Fibroblast of lung (primary cell): Measurements from ENCODE around the gene BFSP2. TPM values are rescaled to one million over a fixed set of nuclear protein-coding genes. Genes with fewer than 3 reads are reported as not detected.

Experiments
- DNase-seq, 2 donors: peaks; one replicate each; pipeline versions ENCODE4 v3.0.0 to v3.0.0-alpha.2; 2010; ENCODE audit warnings: low read depth in 2 of 2
- H2AFZ ChIP-seq: 2 replicates; pipeline ENCODE4 v1.5.1; 2012; ENCODE audit warnings: low read length, control low read depth, inconsistent platforms
- H3K27ac ChIP-seq: 2 replicates; pipeline ENCODE4 v1.5.1; 2011; ENCODE audit warnings: low read length, control low read depth; ENCODE audit not compliant: insufficient read depth
- H3K27me3 ChIP-seq: 2 replicates; pipeline ENCODE4 v1.5.1; 2011; ENCODE audit warnings: mild to moderate bottlenecking, low read length; ENCODE audit not compliant: control insufficient read depth, insufficient read depth
- H3K36me3 ChIP-seq: 2 replicates; pipeline ENCODE4 v1.5.1; 2011; ENCODE audit warnings: low read length; ENCODE audit not compliant: control insufficient read depth, insufficient read depth
- H3K4me1 ChIP-seq: 2 replicates; pipeline ENCODE4 v1.5.1; 2011; ENCODE audit warnings: low read length; ENCODE audit not compliant: control insufficient read depth, insufficient read depth; ENCODE audit errors: extremely low read depth
- H3K4me2 ChIP-seq: 2 replicates; pipeline ENCODE4 v1.5.1; 2011; ENCODE audit warnings: low read length, control low read depth; ENCODE audit not compliant: insufficient read depth; ENCODE audit errors: extremely low read depth
- H3K4me3 ChIP-seq, 4 experiments: fragments of 200-600 bp in 1 of 4; sonication (generic) in 1 of 4; replicated peaks in 1 of 4; 2 replicates each; pipeline ENCODE4 v1.5.1; 2011 to 2016; ENCODE audit warnings: low read length in 4 of 4, low read depth in 3 of 4, mild to moderate bottlenecking in 3 of 4, control low read depth in 2 of 4, inconsistent platforms in 1 of 4, mixed read lengths in 1 of 4; ENCODE audit not compliant: insufficient read depth in 1 of 4; ENCODE audit errors: control extremely low read depth in 1 of 4
- H3K79me2 ChIP-seq: 2 replicates; pipeline ENCODE4 v1.5.1; 2012; ENCODE audit warnings: mild to moderate bottlenecking, low read length, inconsistent platforms; ENCODE audit not compliant: control insufficient read depth, insufficient read depth
- H3K9ac ChIP-seq: 2 replicates; pipeline ENCODE4 v1.5.1; 2011; ENCODE audit warnings: mild to moderate bottlenecking, low read length, control low read depth; ENCODE audit not compliant: insufficient read depth
- H3K9me3 ChIP-seq: 2 replicates; pipeline ENCODE4 v1.5.1; 2012; ENCODE audit warnings: low read depth, low read length; ENCODE audit not compliant: control insufficient read depth, insufficient read depth
- H4K20me1 ChIP-seq: 2 replicates; pipeline ENCODE4 v1.5.1; 2011; ENCODE audit warnings: low read length; ENCODE audit not compliant: control insufficient read depth, insufficient read depth; ENCODE audit errors: extremely low read depth
- EZH2 ChIP-seq: IDR thresholded peaks from 2 replicates; pipeline ENCODE4 v1.5.1; 2012; ENCODE audit warnings: low read length, control low read depth, mild to moderate bottlenecking; ENCODE audit errors: missing control alignments
- polyA plus RNA-seq, 2 donors: library from polyadenylated mRNA; depleted of rRNA in 1 of 2; stranded (reverse) in 1 of 2; unstranded in 1 of 2; fragments of >200 nt; gene quantifications; 2 replicates each; pipeline ENCODE4 v1.2.1, GENCODE V29; 2011 to 2012; ENCODE audit warnings: missing spikeins in 1 of 2
- total RNA-seq: library from RNA; depleted of rRNA; stranded (reverse); fragments of >200 nt; gene quantifications from 2 replicates; pipeline ENCODE4 v1.2.1, GENCODE V29; 2014
- TF ChIP-seq, protein P1 (sequence below), 2 donors: IDR thresholded peaks in 1 of 2; conservative IDR thresholded peaks in 1 of 2; 1 replicate in 1 of 2; 2 replicates in 1 of 2; pipeline ENCODE4 v1.5.1; 2011 to 2012; ENCODE audit warnings: low read length in 2 of 2, control low read depth in 1 of 2, inconsistent platforms in 1 of 2, low read depth in 1 of 2, mild to moderate bottlenecking in 1 of 2

The BFSP2 gene
- total and polyA plus RNA-seq, 2 donors (not counting 1 experiment from before 2014, with no cell fraction given), result not detected

DNA sequence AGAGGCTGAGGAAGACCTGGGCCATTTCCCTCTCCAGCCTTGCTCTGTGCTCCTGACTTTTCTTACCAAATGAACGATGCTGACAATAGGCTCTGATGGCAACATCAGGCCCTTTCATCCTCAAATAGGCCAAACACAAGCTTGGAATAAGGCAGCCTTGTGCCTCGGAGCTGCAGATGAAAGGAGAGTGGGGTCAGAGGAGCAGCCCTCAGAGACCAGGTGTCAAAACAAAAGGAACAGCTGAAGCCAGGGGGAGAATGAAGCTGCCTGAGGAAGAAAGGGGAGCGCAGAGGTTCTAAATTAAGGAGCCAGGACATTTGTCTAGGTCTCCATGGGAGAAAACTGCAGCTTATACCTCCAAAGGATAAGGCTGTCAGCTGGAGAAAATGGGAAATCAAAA lies 5.1 kb downstream of the BFSP2 start:
- H3K4me1 ChIP-seq, result peaks cover 6% of the 10 kb centered on the region
- no peaks in the 10 kb centered on the region for H3K36me3 ChIP-seq
- H3K4me2 ChIP-seq, result no peak overlapping the region
- DNase-seq, result no peak
- no peak overlapping the region for H3K4me3 ChIP-seq
- no peaks in the 10 kb centered on the region for H4K20me1 ChIP-seq
- H3K27ac ChIP-seq, result no peak overlapping the region
- H3K79me2 ChIP-seq, result no peaks in the 10 kb centered on the region
- H2AFZ ChIP-seq, result no peak overlapping the region
- no peaks in the 10 kb centered on the region for H3K27me3 ChIP-seq
- H3K9ac ChIP-seq, result no peak overlapping the region
- H3K9me3 ChIP-seq, result no peaks in the 10 kb centered on the region
- TF ChIP-seq, protein P1, sequence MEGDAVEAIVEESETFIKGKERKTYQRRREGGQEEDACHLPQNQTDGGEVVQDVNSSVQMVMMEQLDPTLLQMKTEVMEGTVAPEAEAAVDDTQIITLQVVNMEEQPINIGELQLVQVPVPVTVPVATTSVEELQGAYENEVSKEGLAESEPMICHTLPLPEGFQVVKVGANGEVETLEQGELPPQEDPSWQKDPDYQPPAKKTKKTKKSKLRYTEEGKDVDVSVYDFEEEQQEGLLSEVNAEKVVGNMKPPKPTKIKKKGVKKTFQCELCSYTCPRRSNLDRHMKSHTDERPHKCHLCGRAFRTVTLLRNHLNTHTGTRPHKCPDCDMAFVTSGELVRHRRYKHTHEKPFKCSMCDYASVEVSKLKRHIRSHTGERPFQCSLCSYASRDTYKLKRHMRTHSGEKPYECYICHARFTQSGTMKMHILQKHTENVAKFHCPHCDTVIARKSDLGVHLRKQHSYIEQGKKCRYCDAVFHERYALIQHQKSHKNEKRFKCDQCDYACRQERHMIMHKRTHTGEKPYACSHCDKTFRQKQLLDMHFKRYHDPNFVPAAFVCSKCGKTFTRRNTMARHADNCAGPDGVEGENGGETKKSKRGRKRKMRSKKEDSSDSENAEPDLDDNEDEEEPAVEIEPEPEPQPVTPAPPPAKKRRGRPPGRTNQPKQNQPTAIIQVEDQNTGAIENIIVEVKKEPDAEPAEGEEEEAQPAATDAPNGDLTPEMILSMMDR (conservative IDR thresholded peaks at IDR 0.05 in 1 of 2, IDR thresholded peaks at IDR 0.05 in 1 of 2; ENCODE audit: low read depth in 1 of 2, low read length in 2 of 2), result no peak
- no peak for TF ChIP-seq EZH2

DNA sequence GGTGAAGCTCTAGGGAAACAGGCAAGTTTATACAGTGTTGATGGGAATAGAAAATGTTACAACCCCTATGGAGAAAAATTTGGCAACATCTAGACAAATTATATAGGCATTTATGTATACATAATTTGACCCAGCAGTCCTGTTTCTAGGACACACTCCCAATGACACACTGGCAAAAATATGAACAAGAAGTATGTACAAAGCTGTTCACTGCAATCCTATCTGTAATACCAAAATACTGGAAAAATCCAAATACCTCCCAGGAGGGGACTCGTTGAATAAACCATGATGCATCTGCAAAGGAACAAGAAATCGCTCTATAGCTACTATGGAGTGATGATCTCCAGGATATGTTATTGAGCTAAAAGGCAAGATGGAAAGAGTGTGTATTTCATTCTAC lies 8.5 kb downstream of the BFSP2 start:
- H3K9ac ChIP-seq, result no peak overlapping the region
- no peaks in the 10 kb centered on the region for H3K9me3 ChIP-seq
- no peaks in the 10 kb centered on the region for H3K79me2 ChIP-seq
- H4K20me1 ChIP-seq, result no peaks in the 10 kb centered on the region
- no peaks in the 10 kb centered on the region for H3K27me3 ChIP-seq
- DNase-seq, result no peak
- no peak overlapping the region for H3K4me2 ChIP-seq
- no peak overlapping the region for H3K4me3 ChIP-seq
- no peak overlapping the region for H3K27ac ChIP-seq
- no peak for TF ChIP-seq EZH2
- no peaks in the 10 kb centered on the region for H3K36me3 ChIP-seq
- no peak overlapping the region for H2AFZ ChIP-seq
- peaks cover 6% of the 10 kb centered on the region for H3K4me1 ChIP-seq

DNA sequence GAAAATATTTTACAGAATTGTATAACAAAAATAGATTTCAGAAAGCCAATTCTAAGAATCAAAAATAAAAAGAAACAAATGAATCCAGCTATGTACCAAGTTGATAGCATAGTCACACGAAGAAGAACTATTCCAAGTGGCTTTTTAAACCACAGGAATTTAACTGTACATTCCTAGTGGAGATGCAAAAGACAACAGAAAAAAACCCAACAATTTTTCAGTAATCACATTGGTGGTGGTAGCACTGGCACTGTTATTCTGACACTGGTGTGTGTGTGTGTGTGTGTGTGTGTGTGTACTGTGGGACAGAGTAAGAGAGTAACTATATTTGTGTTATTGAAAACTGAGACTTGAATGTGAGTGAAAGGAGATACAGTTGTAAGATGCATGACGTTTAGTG lies 9.1 kb downstream of the BFSP2 start:
- DNase-seq, result peak; percentile 39 to 67
- H3K4me3 ChIP-seq, result no peak overlapping the region
- no peaks in the 10 kb centered on the region for H3K79me2 ChIP-seq
- peaks cover 6% of the 10 kb centered on the region for H3K4me1 ChIP-seq
- TF ChIP-seq EZH2, result no peak
- TF ChIP-seq, protein P1 (conservative IDR thresholded peaks at IDR 0.05 in 1 of 2, IDR thresholded peaks at IDR 0.05 in 1 of 2; ENCODE audit: low read depth in 1 of 2, low read length in 2 of 2), result no peak
- no peak overlapping the region for H3K4me2 ChIP-seq
- no peak overlapping the region for H3K27ac ChIP-seq
- no peaks in the 10 kb centered on the region for H3K9me3 ChIP-seq
- H3K9ac ChIP-seq, result no peak overlapping the region
- no peaks in the 10 kb centered on the region for H3K27me3 ChIP-seq
- no peaks in the 10 kb centered on the region for H3K36me3 ChIP-seq
- H2AFZ ChIP-seq, result no peak overlapping the region
- H4K20me1 ChIP-seq, result no peaks in the 10 kb centered on the region
